Fibroblast of villous mesenchyme (primary cell): ENCODE measurements around the gene RABGEF1. TPM values are rescaled to one million over a fixed set of nuclear protein-coding genes. Genes with fewer than 3 reads are reported as not detected.

Experiments used
- DNase-seq: peaks from one replicate; pipeline ENCODE4 v3.0.0-alpha.2; 2010; ENCODE audit warnings: low read depth
- H3K4me3 ChIP-seq: 2 replicates; pipeline ENCODE4 v1.5.1; 2011; ENCODE audit warnings: low read depth, mild to moderate bottlenecking, low read length
- CTCF ChIP-seq: IDR thresholded peaks from 2 replicates; pipeline ENCODE4 v1.5.1; 2012; ENCODE audit warnings: low read depth, mild to moderate bottlenecking, low read length; ENCODE audit not compliant: insufficient read depth
- total RNA-seq: library from RNA; depleted of rRNA; stranded (reverse); fragments of >200 nt; gene quantifications from 2 replicates; pipeline ENCODE4 v1.2.3, GENCODE V29; 2012

RABGEF1 gene
- total RNA-seq, 1 donor: 61.7 TPM

- no peak for TF ChIP-seq CTCF
- no peak overlapping the region for H3K4me3 ChIP-seq
- no peak for DNase-seq
These were observed 5.4 kb upstream of the RABGEF1 start for GRCh38 chr7:66735154-66735553.

- H3K4me3 ChIP-seq: no peak overlapping the region
- TF ChIP-seq CTCF: no peak
- DNase-seq: no peak
These were observed 4.7 kb upstream of the RABGEF1 start for GRCh38 chr7:66735850-66736249.

GRCh38 chr7:66736892-66737291, 3.6 kb upstream of the RABGEF1 start:
- DNase-seq: no peak
- TF ChIP-seq CTCF: no peak
- H3K4me3 ChIP-seq: no peak overlapping the region

- no peak for DNase-seq
- no peak for TF ChIP-seq CTCF
- no peak overlapping the region for H3K4me3 ChIP-seq
These were observed 2.9 kb upstream of the RABGEF1 start for GRCh38 chr7:66737667-66738066.

- TF ChIP-seq CTCF: no peak
- H3K4me3 ChIP-seq: peak overlapping the region; percentile 90
- DNase-seq: peak; percentile 47
These were observed 1.1 kb upstream of the RABGEF1 start for GRCh38 chr7:66739477-66739876.

GRCh38 chr7:66739953-66740301, 606 bp upstream of the RABGEF1 start:
- DNase-seq: no peak
- no peak for TF ChIP-seq CTCF
- peak overlapping the region; percentile 90 for H3K4me3 ChIP-seq

GRCh38 chr7:66740980-66741709, 612 bp downstream of the RABGEF1 start:
- peak; percentile 51 for DNase-seq

More at GRCh38 chr7:66740980-66741709, 612 bp downstream of the RABGEF1 start:
- H3K4me3 ChIP-seq: peak overlapping the region; percentile 90
